ENCODE results near the gene NCAM1.

Gene NCAM1

GRCh38 chr11:113240790-113241635 lies 279.8 kb downstream of the NCAM1 start:
- no peak for DNase-seq
- intact Hi-C loops (cut with DNase I) = loop anchor here (5.0 kb wide), 1 partner anchor 74 kb away; no protein-coding TSS in a partner anchor

- intact Hi-C loops (cut with DNase I) = loop anchor here (5.0 kb wide), 1 partner anchor 74 kb away; no protein-coding TSS in a partner anchor
- DNase-seq = no peak
Observed at GRCh38 chr11:113241636-113242054, 280.4 kb downstream of the NCAM1 start.

GRCh38 chr11:113242060-113242459 lies 280.8 kb downstream of the NCAM1 start:
- intact Hi-C loops (cut with DNase I) = loop anchor here (5.0 kb wide), 1 partner anchor 75 kb away; no protein-coding TSS in a partner anchor
- DNase-seq = no peak

- intact Hi-C loops (cut with DNase I) = loop anchor here (5.0 kb wide), 1 partner anchor 76 kb away; no protein-coding TSS in a partner anchor
- DNase-seq = peak in 6 of 10 donors; percentile 22 to 88 (median 40)
Observed at GRCh38 chr11:113242767-113243397, 281.7 kb downstream of the NCAM1 start.

- DNase-seq = no peak
- intact Hi-C loops (cut with DNase I) = loop anchor here (5.0 kb wide), 1 partner anchor 76 kb away; no protein-coding TSS in a partner anchor
Observed at GRCh38 chr11:113243696-113244095, 282.5 kb downstream of the NCAM1 start.

GRCh38 chr11:113245216-113245615 lies 284.0 kb downstream of the NCAM1 start:
- DNase-seq = no peak
- intact Hi-C loops (cut with DNase I) = no loop called here

GRCh38 chr11:113247221-113247620 lies 286.0 kb downstream of the NCAM1 start:
- intact Hi-C loops (cut with DNase I) = no loop called here
- DNase-seq = no peak

- intact Hi-C loops (cut with DNase I) = no loop called here
Observed at GRCh38 chr11:113247966-113248365, 286.7 kb downstream of the NCAM1 start.

GRCh38 chr11:113248702-113249490 lies 287.7 kb downstream of the NCAM1 start:
- no peak for DNase-seq
- intact Hi-C loops (cut with DNase I) = no loop called here

More at GRCh38 chr11:113247966-113248365, 286.7 kb downstream of the NCAM1 start:
- DNase-seq = no peak

- peak in 2 of 10 donors; percentile 34 to 63 for DNase-seq
- intact Hi-C loops (cut with DNase I) = no loop called here
Observed at GRCh38 chr11:113249491-113249763, 288.2 kb downstream of the NCAM1 start.

GRCh38 chr11:113249786-113250185 lies 288.6 kb downstream of the NCAM1 start:
- peak in 1 of 10 donors; percentile 78 for DNase-seq
- intact Hi-C loops (cut with DNase I) = no loop called here

- DNase-seq = no peak
- intact Hi-C loops (cut with DNase I) = no loop called here
Observed at GRCh38 chr11:113251281-113251680, 290.1 kb downstream of the NCAM1 start.

- DNase-seq = no peak
- intact Hi-C loops (cut with DNase I) = no loop called here
Observed at GRCh38 chr11:113253406-113253805, 292.2 kb downstream of the NCAM1 start.

GRCh38 chr11:113255096-113255495 lies 293.9 kb downstream of the NCAM1 start:
- no peak for DNase-seq
- intact Hi-C loops (cut with DNase I) = no loop called here

GRCh38 chr11:113255741-113256140 lies 294.5 kb downstream of the NCAM1 start:
- intact Hi-C loops (cut with DNase I) = no loop called here
- DNase-seq = no peak

- intact Hi-C loops (cut with DNase I) = no loop called here
- no peak for DNase-seq
Observed at GRCh38 chr11:113256431-113257202, 295.4 kb downstream of the NCAM1 start.

- intact Hi-C loops (cut with DNase I) = no loop called here
- DNase-seq = no peak
Observed at GRCh38 chr11:113260096-113260425, 298.8 kb downstream of the NCAM1 start.

GRCh38 chr11:113260541-113260940 lies 299.3 kb downstream of the NCAM1 start:
- no peak for DNase-seq
- intact Hi-C loops (cut with DNase I) = no loop called here

- peak in 1 of 10 donors; percentile 88 for DNase-seq
Observed at GRCh38 chr11:113261709-113262475, 300.7 kb downstream of the NCAM1 start.

GRCh38 chr11:113262594-113262993 lies 301.4 kb downstream of the NCAM1 start:
- intact Hi-C loops (cut with DNase I) = no loop called here
- no peak for DNase-seq

More at GRCh38 chr11:113261709-113262475, 300.7 kb downstream of the NCAM1 start:
- intact Hi-C loops (cut with DNase I) = no loop called here
